Hematopoietic multipotent progenitor cell treated with erythropoietin and hydrocortisone succinate and interleukin-3 and kit ligand, for 17 days (in vitro differentiated cells): ENCODE results near the gene SEPTIN5.
"Not testable (repeated sequence)": the region's sequence is repeated elsewhere in the genome, so short reads cannot be mapped to it uniquely, and the experiment has no call there.

Source experiments
- DNase-seq: peaks from one replicate; pipeline ENCODE4 v3.0.0-alpha.2; 2015; ENCODE audit warnings: low spot score

The SEPTIN5 gene

GRCh38 chr22:19720150-19720827 lies 6.0 kb downstream of the SEPTIN5 start:
- no peak for DNase-seq

GRCh38 chr22:19720999-19721329 lies 6.7 kb downstream of the SEPTIN5 start:
- DNase-seq, result no peak

- DNase-seq, result no peak
These were observed 7.3 kb downstream of the SEPTIN5 start for GRCh38 chr22:19721330-19722177.

GRCh38 chr22:19722178-19722981 lies 8.1 kb downstream of the SEPTIN5 start:
- no peak for DNase-seq

- DNase-seq, result no peak
These were observed 8.6 kb downstream of the SEPTIN5 start for GRCh38 chr22:19722982-19723231.

- peak; percentile 15 for DNase-seq
These were observed 9.1 kb downstream of the SEPTIN5 start, which contains the start of gene GP1BB for GRCh38 chr22:19723232-19723982. Gene GP1BB (plus strand): TSS chr22:19723539. CDS start chr22:19723570, 31 bp downstream.

GRCh38 chr22:19723983-19724827 lies 9.9 kb downstream of the SEPTIN5 start:
- no peak for DNase-seq

- no peak for DNase-seq
These were observed 10.8 kb downstream of the SEPTIN5 start for GRCh38 chr22:19724927-19725661.

- not testable (repeated sequence) for DNase-seq
These were observed 11.9 kb downstream of the SEPTIN5 start for GRCh38 chr22:19726064-19726788.

- no peak for DNase-seq
These were observed 13.2 kb downstream of the SEPTIN5 start for GRCh38 chr22:19727310-19728150.

GRCh38 chr22:19728271-19728670 lies 14.0 kb downstream of the SEPTIN5 start:
- DNase-seq, result no peak

GRCh38 chr22:19728836-19729235 lies 14.5 kb downstream of the SEPTIN5 start:
- DNase-seq, result no peak

- DNase-seq, result no peak
These were observed 15.2 kb downstream of the SEPTIN5 start for GRCh38 chr22:19729507-19729906.

- no peak for DNase-seq
These were observed 15.9 kb downstream of the SEPTIN5 start for GRCh38 chr22:19730198-19730597.

- peak; percentile 81 for DNase-seq
These were observed 16.5 kb downstream of the SEPTIN5 start for GRCh38 chr22:19730655-19731360.

GRCh38 chr22:19731361-19732135 lies 17.2 kb downstream of the SEPTIN5 start:
- no peak for DNase-seq

GRCh38 chr22:19732403-19733113 lies 18.3 kb downstream of the SEPTIN5 start:
- DNase-seq, result no peak
